Urothelium cell line (cell line): Measurements from ENCODE around the gene ENTPD3.
A peak's percentile ranks its signal among the peaks of the same experiment; 100 is the strongest.

ENCODE experiments used
- DNase-seq: peaks from one replicate; pipeline ENCODE4 v3.0.0; 2011; ENCODE audit warnings: low spot score, mixed read lengths
- FAIRE-seq: peaks from 2 replicates; lab custom pipeline; 2011; peaks lifted over from hg19 to GRCh38; lab: Jason Lieb, UNC

The ENTPD3 gene

DNA sequence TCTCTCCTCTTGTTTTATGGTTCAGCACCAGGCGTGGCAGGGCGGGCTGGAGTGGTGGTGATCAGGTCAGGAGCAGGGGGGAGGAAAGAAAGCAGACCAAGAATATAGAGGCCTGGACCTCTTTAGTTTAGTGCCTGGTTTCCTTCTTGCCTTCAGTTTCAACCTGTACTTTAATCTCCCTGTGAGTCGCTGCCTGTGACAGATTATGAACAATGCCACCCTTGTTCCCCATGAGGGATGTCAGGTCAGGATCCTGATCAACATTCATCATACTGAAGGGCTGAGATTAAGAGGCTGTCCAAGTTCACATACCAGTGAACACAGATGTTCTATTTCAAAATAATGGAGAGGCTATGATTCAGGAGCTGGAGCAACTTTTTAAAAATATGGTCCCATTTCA, 11.4 kb downstream of the ENTPD3 start:
- no peak for DNase-seq
- FAIRE-seq = no peak

DNA sequence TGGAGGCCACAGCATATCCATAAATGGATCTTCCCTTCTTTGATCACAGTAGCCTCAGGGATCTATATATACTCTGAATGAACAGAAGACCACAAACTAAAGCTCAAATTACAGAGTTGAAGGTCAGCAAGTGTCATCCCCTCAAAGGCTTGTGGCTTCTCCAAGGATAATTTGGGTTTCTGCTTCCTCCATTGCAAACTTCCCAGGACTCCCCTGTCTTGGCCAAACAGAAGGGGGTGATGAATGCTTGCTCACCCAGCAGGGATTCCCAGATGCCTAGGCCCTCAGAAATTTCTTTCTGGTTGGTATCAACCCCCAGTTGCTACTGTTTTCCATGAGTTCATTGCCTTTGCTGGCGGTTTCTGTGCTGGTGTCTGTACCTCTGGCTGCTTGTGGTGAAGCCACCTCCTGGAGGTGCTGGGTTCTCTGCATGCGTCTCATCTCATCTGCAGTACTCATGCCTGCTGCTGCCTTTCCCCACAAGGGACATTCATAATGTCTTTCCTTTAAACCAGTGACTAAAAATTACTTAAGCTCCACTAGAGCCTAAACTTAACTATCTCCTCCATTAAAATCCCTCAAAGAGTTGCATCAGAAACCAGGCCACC, 17.7 kb downstream of the ENTPD3 start:
- FAIRE-seq (no peak), DNase-seq (no peak)

DNA sequence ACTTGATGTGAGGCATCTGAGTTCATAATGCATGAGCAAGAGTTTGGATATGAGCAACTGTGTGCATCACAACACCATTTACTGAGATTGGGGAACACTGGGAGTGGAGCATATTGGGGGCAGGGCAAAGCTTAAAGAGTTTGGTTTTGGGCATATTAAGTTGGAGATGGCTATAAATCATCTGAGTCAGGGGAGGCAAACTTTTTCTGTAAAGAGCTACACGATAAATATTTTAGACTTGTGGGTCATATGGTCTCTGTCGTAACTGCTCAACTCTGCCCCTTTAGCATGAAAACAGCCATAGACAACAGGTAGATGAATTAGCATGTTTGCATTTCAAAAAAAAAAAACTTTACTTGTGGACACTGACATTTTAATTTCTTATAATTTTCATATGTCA, 20.0 kb downstream of the ENTPD3 start:
- no peak for DNase-seq

DNA sequence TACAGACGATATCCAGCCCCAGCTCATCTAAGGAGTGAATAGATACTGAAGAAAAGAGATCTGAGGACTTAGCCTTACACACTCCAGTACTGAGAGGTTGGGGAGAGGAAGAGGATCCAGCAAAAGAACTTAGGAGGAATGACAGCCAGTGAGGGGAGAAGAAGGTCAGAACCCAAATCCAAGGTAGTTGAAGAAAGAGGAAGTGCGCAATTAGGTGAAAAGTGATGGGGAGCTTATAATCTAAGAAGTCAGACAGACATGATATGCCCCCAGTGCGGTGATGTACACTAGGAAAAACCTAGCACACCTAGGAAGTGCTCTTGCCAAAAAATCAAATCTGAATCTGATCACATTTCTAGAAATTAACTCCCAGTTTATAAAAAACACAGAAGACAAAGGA, 20.6 kb downstream of the ENTPD3 start:
- FAIRE-seq (no peak), DNase-seq (no peak)

More for the DNA sequence above, 20.0 kb downstream of the ENTPD3 start:
- no peak for FAIRE-seq

DNA sequence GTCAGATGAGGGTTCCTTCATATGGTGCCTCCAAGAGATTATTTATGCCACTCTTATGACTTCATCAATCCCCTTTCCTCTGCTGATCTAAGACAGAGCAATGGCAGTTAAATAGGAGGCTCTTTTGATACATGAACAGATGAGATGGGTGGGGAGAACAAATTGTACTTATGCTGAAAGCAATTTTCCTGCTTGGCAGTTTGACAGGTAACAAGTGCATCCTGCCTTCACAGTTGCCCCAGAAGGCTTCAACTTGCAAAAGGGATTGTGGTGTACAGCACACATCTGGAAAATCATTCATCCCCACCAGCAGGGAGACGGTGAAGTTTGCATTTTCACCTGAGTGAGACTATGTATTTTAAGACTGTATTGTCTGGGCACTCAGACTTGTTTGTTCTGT, 27.3 kb downstream of the ENTPD3 start:
- FAIRE-seq (no peak), DNase-seq (no peak)

DNA sequence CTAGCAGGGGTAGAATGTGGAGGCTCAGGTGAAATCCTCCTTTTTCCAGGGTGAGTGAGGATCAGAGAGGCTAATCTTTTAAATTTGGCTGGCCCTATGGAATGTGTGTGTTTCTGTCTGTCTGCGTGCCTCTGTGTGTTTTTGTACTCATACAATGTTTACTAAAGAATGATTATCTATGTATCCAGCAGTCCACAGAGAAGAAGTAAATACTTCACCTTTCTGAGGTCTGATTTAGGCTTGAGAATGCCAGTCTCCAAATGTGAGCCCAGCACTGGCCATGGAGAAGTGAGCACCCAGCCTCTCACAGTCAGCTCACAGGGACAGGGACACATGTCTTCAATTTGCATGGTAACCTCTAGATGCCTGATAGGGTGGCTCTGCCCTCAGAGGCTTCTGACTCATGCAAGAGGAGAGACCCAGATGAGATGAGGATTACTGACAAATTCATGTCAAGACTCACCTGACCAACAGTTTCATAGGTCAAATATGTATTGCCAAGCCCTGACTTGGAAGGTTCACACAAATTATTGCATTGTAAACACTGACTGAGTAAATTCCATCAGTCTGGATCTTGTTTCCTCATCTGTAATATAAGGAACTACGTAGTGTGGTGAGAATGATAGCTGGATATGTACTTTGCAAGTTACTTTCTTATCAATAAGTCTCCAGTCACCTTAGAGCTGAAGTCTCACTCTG, 31.0 kb downstream of the ENTPD3 start:
- DNase-seq = no peak
- no peak for FAIRE-seq

DNA sequence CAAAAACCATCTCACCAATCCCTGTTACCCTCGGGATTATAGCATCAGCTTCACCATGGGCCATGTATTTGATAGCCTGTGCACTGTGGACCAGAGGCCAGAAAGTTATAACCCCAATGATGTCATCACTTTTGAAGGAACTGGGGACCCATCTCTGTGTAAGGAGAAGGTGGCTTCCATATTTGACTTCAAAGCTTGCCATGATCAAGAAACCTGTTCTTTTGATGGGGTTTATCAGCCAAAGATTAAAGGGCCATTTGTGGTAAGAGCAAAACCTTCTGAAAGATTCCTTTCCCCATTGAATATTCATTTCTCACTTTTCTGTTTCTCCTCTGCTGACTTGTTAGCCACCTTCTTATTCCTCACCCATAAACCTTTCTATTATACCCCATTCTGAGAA, 35.9 kb downstream of the ENTPD3 start:
- FAIRE-seq (no peak), DNase-seq (no peak)

DNA sequence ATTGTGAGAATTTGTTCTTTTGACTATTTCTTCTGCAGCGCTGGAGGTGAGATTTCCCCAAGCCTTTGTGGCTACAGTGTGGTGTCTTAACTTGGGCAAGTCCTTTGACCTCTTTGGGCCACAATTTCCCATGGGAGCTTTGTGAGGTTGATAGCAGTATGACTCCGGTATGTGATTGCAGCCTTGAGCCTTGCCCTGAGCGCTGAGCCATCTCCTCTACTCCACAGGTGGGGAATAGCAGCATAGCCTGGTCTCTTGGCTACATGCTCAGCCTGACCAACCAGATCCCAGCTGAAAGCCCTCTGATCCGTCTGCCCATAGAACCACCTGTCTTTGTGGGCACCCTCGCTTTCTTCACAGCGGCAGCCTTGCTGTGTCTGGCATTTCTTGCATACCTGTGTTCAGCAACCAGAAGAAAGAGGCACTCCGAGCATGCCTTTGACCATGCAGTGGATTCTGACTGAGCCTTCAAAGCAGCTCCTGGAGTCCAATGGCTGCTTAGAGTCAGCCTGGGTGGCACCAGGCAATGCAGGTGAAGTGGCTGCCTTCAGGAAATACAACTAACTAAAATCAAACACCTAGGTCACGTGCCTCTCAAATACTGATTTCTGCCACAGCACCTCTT, 40.2 kb downstream of the ENTPD3 start:
- DNase-seq (no peak), FAIRE-seq (no peak)

DNA sequence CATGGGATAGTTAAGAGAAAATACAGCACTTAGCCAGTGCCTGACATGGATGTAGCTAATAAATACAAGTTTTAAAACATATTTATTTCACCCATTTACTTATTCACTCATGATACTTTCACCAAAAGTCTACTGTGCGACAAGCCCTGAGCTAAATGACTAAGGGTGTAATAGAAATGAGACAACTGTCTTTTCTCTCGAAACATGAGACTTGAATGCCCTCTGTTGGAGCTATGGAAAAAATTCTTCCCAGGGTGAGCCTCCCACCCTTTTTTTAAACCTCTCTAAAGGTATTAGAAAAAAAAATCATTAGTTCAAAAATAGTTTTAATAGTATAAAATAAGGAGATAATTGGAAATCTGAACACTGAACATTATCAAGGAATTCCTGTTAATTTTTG, 45.8 kb downstream of the ENTPD3 start:
- DNase-seq (no peak), FAIRE-seq (no peak)

DNA sequence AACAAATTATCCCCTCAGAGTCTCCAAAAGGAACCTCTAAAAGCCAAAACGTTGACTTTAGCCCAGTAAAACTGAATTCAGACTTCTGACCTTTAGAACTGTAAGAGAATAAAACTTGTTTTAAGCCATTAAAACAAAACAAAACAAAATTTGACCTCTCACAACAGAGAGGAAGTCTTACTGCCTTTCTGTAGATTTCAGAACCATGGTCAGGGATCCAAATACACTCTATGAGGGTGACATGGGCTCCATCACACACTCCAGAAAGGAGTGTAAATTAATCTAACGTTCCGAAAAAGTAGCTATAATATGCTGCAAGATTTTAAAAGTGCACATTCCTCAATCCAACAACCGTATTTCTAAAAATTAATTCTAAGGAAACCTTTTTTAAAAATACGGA, 50.9 kb downstream of the ENTPD3 start:
- FAIRE-seq (no peak), DNase-seq (no peak)

DNA sequence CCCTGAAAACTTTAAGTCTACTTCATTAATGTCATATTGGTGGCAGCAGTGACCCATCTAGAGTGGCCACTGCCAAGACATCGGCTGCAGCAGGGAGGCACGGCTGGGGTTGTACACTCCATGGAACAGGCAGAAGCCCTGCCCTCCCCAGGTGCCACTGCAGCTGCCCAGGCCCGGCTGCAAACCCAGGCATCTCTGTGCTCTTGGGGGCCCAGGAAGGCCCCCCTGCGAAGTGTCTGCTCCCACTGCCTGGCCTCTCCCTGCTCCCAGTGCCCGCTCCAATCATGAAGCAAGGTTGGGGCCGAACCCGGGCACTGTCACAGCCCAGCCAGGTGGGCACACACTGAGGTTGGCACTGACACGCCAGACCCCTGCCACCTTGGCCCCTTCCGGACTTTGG, 58.1 kb downstream of the ENTPD3 start:
- DNase-seq (no peak), FAIRE-seq (no peak)

DNA sequence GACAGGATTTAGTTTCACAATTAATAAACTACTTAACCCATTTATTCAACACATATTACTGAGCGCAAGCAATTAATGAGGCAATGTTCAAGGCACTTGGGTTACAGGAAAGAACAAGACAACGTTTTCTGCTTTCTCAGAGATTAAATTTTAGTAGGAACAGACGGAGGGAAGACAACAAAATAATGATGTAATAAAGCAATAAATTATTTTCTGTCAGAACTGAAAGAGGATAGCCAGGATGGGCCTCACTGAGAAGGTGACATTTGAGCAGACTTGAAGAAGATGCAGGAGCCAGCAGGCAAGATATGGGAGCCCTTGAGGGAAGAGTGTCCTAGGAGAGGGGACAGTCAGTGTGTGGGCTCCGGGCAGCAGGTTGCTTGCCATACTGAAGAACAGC, 58.9 kb downstream of the ENTPD3 start:
- no peak for FAIRE-seq
- DNase-seq = no peak

DNA sequence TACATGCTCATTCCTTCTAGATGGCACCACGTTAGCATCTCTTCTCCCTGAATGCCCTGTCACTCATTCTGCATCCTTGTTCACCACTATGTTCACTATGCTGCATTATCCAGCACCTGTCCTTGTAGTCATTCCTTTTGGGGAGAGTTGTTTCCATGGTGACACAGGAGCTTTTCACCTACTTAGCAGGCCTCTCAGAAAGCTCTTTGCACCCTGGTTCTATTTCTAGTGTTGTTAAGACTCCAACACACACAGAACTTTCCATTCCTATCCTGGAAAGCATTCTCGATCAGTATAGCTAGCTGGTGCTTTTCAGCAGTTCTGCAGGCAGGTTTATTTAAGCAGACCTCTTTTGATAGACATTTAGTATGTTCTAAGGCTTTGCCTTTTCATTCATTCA, 63.5 kb downstream of the ENTPD3 start:
- DNase-seq (no peak), FAIRE-seq (no peak)

DNA sequence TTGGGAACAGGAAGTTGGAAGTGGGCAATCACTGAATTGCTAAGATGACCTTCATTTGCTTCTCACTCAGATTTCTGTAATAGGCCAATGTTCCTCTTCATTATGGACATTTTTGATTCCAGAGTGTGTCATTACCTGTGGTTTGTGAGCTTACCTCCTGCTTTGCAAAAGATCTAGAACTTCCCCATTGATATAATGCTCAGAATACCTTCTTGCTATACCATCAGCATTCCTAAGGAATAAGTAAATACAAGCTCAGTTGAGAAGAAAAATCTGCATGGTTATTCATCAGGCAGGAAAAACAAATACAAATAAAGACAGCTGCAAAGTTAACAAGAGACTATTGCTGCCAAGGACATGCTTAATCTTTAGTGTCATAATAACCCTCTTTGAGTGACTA, 64.6 kb downstream of the ENTPD3 start:
- FAIRE-seq (no peak), DNase-seq (no peak)

DNA sequence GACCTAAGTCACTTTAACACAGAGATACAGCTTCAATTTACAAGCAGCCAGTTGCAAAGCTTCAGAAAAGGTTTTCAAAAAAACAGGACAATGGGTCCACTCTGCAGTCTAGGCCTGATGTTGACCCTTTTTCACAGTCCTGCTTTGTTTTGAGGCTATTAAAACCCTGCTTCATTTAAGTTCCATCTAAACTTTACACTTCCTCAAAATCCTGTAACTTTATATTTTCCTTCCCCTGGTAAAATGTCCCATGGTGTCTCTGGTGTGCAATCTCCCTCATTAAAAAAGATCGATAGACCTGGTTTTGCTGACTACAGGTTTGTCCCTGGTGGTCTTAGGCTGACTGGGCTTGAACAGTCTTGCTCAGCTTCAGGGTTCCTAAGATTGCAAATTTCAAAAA, 65.1 kb downstream of the ENTPD3 start:
- DNase-seq (no peak), FAIRE-seq (no peak)

DNA sequence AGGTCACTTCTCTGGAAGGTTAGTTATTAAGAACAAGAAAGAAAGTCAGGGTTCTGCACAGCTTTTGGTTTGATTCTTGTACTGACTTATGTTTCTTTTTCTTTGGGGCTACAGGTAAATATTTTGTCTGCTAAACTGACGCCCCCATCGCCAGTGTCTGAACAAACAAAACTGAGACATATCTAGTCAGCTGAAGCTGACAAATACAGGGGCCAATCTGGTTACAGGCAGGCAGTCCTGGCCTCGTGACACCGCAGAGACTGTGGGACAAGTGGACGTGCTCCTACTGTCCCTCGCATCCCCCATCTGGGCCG, 65.5 kb downstream of the ENTPD3 start:
- DNase-seq (no peak), FAIRE-seq (no peak)

DNA sequence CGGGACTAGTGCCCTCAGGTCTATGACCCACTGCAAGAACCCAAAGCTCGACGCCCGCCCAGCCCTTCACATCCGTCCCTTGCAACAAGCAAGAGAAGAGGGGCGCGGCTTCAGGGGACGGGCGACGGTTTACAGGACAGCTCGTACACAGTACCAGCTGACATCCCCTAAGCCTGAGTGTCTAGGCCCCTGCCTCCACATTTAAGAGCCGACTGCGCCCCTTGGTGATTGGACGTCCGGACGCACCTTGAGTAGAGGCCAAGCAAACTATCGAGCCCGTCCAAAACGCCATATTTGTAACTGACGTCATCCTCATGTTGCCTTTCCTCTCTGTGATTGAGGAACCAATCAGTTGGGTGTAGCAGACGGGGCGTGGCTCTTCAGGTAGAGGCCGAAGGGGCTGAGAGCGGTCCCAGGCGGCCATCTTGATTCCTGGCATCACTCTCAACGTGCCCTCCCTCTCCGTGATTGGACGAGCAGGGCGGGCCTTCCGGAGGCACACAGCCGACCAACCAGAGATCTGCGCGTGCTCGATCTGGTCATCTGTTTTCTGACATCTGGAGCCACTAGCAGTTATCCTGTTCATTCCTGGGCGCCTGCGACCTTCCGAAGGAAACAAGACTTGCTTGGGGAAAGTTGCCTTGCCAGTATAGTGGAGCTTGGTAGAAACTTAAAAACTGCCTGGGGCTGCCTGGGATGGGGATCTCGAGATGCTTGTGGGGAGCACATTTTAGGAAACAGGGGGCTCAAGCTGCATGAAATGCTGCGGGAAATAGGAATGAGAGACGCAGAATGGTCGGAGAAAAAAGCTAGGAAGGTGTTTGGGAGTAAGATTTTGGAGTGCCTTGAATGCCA, 66.1 kb downstream of the ENTPD3 start:
- DNase-seq = peak; percentile 98
- peak; percentile 50 for FAIRE-seq

DNA sequence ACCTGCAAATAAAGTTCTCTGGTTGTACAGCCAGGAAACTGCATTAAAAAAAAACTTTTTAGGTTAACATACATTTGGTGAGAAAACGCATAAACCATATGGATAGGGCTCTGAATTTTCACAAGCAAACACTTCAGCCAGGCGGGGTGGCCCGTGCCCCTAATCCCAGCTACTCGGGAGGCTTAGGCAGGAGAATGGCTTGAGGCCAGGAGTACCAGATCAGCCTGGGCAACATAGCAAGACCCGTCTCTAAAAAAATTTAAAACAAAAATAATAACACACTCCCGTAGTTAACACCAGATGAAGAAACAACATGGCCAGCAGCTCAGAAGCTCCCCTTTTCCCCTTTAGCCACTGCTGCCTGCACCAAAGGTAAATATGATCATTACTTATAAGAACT, 66.9 kb downstream of the ENTPD3 start:
- no peak for DNase-seq
- no peak for FAIRE-seq

DNA sequence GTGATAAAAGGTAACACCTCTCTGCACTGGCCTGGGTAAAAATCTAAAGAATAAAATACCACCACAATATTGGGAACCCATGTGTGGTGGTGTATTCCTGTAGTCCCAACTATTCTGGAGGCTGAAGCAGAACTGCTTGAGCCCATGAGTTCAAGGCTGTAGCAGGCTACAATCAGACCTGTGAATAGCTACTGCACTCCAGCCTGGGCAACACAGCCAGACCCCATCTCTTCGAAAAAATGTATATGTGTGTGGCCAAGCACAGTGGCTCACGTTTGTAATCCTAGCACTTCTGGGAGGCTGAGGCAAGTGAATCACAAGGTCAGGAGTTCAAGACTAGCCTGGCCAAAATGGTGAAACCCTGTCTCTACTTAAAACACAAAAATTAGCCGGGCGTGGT, 68.3 kb downstream of the ENTPD3 start:
- FAIRE-seq (no peak), DNase-seq (no peak)

DNA sequence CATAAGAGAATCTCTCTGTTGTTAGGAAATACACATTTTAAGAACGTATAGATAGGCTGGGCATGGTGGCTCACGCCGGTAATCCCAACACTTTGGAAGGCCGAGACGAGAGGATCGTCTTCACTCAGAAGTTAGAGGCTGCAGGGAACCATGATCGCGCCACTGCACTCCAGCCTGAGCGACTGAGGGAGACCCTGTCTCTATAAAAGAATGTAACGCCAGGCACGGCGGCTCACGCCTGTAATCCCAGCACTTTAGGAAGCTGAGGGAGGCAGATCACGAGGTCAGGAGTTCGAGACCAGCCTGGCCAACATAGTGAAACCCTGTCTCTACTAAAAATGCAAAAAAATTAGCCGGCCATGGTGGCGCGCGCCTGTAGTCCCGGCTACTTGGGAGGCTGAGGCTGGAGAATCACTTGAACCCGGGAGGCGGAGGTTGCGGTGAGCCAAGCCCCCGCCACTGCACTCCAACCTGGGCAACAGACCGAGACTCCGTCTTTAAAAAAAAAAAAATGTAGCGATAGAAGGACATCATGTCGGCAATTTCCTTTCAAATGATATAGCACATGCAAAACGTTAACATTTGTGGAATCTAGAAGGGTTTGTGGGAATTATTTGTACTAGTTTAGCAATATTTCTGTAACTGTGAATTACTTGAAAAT, 69.4 kb downstream of the ENTPD3 start:
- FAIRE-seq = no peak

More for the DNA sequence above, 69.4 kb downstream of the ENTPD3 start:
- no peak for DNase-seq
